DMS114 treated with DMSO at 0.1 percent for 48 hours (cell line): ENCODE data around the gene SRXN1.
"Not testable (repeated sequence)": the region's sequence is repeated elsewhere in the genome, so short reads cannot be mapped to it uniquely, and the experiment has no call there.

Experiments used
- DNase-seq: peaks from one replicate; lab custom pipeline; 2025; ENCODE audit not compliant: unreplicated experiment; lab: John Stamatoyannopoulos, UW

SRXN1 gene

GRCh38 chr20:653110-653589, at the start of gene SRXN1:
Gene SRXN1 (minus strand): TSS chr20:653200. CDS start chr20:653185, 15 bp downstream.
- DNase-seq = peak; percentile 31

GRCh38 chr20:701401-702129, 48.6 kb upstream of the SRXN1 start:
- DNase-seq = no peak

- DNase-seq = no peak
Observed at GRCh38 chr20:699811-700338, 46.9 kb upstream of the SRXN1 start.

- no peak for DNase-seq
Observed at GRCh38 chr20:699342-699741, 46.3 kb upstream of the SRXN1 start.

- DNase-seq = no peak
Observed at GRCh38 chr20:698276-698675, 45.3 kb upstream of the SRXN1 start.

GRCh38 chr20:697826-698225, 44.8 kb upstream of the SRXN1 start:
- no peak for DNase-seq

- no peak for DNase-seq
Observed at GRCh38 chr20:695165-695866, 42.3 kb upstream of the SRXN1 start.

GRCh38 chr20:694496-694895, 41.5 kb upstream of the SRXN1 start:
- no peak for DNase-seq

- not testable (repeated sequence) for DNase-seq
Observed at GRCh38 chr20:693786-694185, 40.8 kb upstream of the SRXN1 start.

GRCh38 chr20:692044-692443, 39.0 kb upstream of the SRXN1 start:
- DNase-seq = no peak

GRCh38 chr20:689947-690346, 36.9 kb upstream of the SRXN1 start:
- DNase-seq = no peak

GRCh38 chr20:689348-689747, 36.3 kb upstream of the SRXN1 start:
- DNase-seq = no peak

GRCh38 chr20:688809-689212, 35.8 kb upstream of the SRXN1 start:
- no peak for DNase-seq

- DNase-seq = no peak
Observed at GRCh38 chr20:687468-688203, 34.6 kb upstream of the SRXN1 start.

- no peak for DNase-seq
Observed at GRCh38 chr20:684676-685319, 31.8 kb upstream of the SRXN1 start.

GRCh38 chr20:682123-682522, 29.1 kb upstream of the SRXN1 start:
- no peak for DNase-seq

- no peak for DNase-seq
Observed at GRCh38 chr20:680638-681187, 27.7 kb upstream of the SRXN1 start.

- no peak for DNase-seq
Observed at GRCh38 chr20:677957-678356, 25.0 kb upstream of the SRXN1 start.

- no peak for DNase-seq
Observed at GRCh38 chr20:676967-677366, 24.0 kb upstream of the SRXN1 start.

- DNase-seq = no peak
Observed at GRCh38 chr20:676315-676937, 23.4 kb upstream of the SRXN1 start.
